Testis (tissue), 2 donors: ENCODE results near the gene PIGZ.

ENCODE experiments used
- POLR2A ChIP-seq: fragments of 450-650 bp; IDR thresholded peaks from one replicate; pipeline ENCODE4 v1.6.1; 2017; ENCODE audit warnings: antibody characterized with exemption, mild to moderate bottlenecking, moderate library complexity
- TF ChIP-seq, protein P1 (sequence below), 3 experiments: fragments of 450-650 bp in 2 of 3; fragments of 200-600 bp in 1 of 3; sonication (generic) in 1 of 3; IDR thresholded peaks; one replicate each; pipeline ENCODE4 v1.5.1; 2016 to 2019; ENCODE audit warnings: antibody characterized with exemption in 3 of 3, mild to moderate bottlenecking in 2 of 3, moderate library complexity in 1 of 3

- TF ChIP-seq, protein P1, sequence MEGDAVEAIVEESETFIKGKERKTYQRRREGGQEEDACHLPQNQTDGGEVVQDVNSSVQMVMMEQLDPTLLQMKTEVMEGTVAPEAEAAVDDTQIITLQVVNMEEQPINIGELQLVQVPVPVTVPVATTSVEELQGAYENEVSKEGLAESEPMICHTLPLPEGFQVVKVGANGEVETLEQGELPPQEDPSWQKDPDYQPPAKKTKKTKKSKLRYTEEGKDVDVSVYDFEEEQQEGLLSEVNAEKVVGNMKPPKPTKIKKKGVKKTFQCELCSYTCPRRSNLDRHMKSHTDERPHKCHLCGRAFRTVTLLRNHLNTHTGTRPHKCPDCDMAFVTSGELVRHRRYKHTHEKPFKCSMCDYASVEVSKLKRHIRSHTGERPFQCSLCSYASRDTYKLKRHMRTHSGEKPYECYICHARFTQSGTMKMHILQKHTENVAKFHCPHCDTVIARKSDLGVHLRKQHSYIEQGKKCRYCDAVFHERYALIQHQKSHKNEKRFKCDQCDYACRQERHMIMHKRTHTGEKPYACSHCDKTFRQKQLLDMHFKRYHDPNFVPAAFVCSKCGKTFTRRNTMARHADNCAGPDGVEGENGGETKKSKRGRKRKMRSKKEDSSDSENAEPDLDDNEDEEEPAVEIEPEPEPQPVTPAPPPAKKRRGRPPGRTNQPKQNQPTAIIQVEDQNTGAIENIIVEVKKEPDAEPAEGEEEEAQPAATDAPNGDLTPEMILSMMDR (IDR thresholded peaks at IDR 0.05): no peak
- no peak for TF ChIP-seq POLR2A
Observed at GRCh38 chr3:197006446-197006845, 37.8 kb upstream of the PIGZ start.
